Measurements from ENCODE around the gene LCP1. TPM values are rescaled to one million over a fixed set of nuclear protein-coding genes. Genes with fewer than 3 reads are reported as not detected.

Gene LCP1
- total RNA-seq, 1 experiment from 2014 or later: 9.1 TPM

DNA sequence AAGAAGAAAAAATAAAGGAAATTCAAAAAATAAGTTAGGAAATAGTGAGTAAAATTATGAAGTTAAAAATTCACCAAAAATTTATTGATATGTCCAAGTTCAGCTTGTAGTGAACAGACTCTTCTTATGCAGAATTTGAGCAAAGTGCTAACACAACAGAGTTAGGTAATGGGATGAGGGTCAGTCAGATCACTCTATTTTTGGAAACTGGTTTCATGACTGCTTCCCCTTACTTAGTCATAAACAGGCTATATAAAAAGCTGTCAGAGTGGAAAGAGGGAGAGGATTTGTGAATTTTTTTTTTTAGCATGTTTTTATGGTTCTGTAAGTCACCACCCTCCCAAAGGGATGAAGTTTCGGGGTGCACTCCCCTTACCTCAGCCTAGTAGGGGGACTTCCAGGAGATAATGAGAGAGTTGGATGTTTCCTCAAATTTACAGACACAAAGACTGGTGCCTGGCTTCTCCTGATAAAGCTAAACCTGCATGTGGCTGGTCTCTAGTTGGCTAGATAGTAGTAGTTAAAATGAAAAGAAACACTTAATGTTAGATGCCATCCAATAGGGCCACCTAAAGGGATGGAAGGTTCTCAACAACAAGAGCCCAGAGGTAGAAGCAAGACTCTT, 81.7 kb downstream of the LCP1 start:
- ChIA-PET POLR2A (ENCODE audit: low non-redundant PET) (no interaction called here), CTCF (no interaction called here)
- H3K27me3 ChIP-seq (replicated peaks; ENCODE audit: insufficient read depth, low read depth, low read length, poor library complexity): no peaks in the 10 kb centered on the region
- no peak for DNase-seq (ENCODE audit: low spot score)
- TF ChIP-seq, protein P1, sequence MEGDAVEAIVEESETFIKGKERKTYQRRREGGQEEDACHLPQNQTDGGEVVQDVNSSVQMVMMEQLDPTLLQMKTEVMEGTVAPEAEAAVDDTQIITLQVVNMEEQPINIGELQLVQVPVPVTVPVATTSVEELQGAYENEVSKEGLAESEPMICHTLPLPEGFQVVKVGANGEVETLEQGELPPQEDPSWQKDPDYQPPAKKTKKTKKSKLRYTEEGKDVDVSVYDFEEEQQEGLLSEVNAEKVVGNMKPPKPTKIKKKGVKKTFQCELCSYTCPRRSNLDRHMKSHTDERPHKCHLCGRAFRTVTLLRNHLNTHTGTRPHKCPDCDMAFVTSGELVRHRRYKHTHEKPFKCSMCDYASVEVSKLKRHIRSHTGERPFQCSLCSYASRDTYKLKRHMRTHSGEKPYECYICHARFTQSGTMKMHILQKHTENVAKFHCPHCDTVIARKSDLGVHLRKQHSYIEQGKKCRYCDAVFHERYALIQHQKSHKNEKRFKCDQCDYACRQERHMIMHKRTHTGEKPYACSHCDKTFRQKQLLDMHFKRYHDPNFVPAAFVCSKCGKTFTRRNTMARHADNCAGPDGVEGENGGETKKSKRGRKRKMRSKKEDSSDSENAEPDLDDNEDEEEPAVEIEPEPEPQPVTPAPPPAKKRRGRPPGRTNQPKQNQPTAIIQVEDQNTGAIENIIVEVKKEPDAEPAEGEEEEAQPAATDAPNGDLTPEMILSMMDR (conservative IDR thresholded peaks at IDR 0.05; ENCODE audit: low read depth, low read length): no peak
- no peak for TF ChIP-seq EZH2 (IDR thresholded peaks at IDR 0.05; ENCODE audit: borderline replicate concordance, low read depth, low read length, poor library complexity, severe bottlenecking)
- peak overlapping the region; percentile 76 for H3K27ac ChIP-seq (ENCODE audit: low read depth, low read length, poor library complexity, severe bottlenecking)
- H3K4me1 ChIP-seq (ENCODE audit: insufficient read depth, low read length, poor library complexity, severe bottlenecking): peaks cover 37% of the 10 kb centered on the region
- no peak overlapping the region for H3K4me3 ChIP-seq (ENCODE audit: low read depth, low read length, poor library complexity, severe bottlenecking)
- peaks cover 7% of the 10 kb centered on the region for H3K36me3 ChIP-seq (ENCODE audit: insufficient read depth, low read length, poor library complexity, severe bottlenecking)
- H3K9me3 ChIP-seq (ENCODE audit: low read depth, low read length, poor library complexity, severe bottlenecking): no peaks in the 10 kb centered on the region
- intact Hi-C loops (cut with micrococcal nuclease; ENCODE audit: unreplicated experiment): no loop called here
- BruUV-seq (replicated peaks): no TSS peak

DNA sequence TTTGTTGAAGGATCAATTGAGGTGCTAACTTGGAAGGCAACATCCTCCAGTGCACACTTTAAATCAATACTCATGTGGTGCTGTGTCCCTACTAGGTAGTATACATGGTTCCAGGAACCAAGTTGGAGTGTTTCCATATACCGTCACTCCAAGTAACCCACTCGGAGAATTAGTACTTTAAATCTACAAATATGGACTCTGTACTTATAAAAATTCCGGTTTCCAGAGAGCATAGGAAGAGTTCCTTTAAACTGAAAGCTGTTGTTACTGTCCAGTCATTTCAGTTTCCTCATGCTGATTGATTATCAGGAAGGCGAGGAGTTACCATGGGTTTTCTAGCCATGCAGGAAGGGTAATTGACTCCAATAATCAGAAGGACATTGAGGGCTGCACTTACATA, 84.3 kb downstream of the LCP1 start:
- H3K27ac ChIP-seq (ENCODE audit: low read depth, low read length, poor library complexity, severe bottlenecking): no peak overlapping the region
- ChIA-PET POLR2A (ENCODE audit: low non-redundant PET) (no interaction called here), CTCF (no interaction called here)
- no TSS peak for BruUV-seq (replicated peaks)
- H3K4me3 ChIP-seq (ENCODE audit: low read depth, low read length, poor library complexity, severe bottlenecking): no peak overlapping the region
- no peaks in the 10 kb centered on the region for H3K9me3 ChIP-seq (ENCODE audit: low read depth, low read length, poor library complexity, severe bottlenecking)
- DNase-seq (ENCODE audit: low spot score): no peak
- peaks cover 7% of the 10 kb centered on the region for H3K36me3 ChIP-seq (ENCODE audit: insufficient read depth, low read length, poor library complexity, severe bottlenecking)
- TF ChIP-seq EZH2 (IDR thresholded peaks at IDR 0.05; ENCODE audit: borderline replicate concordance, low read depth, low read length, poor library complexity, severe bottlenecking): no peak
- TF ChIP-seq, protein P1 (conservative IDR thresholded peaks at IDR 0.05; ENCODE audit: low read depth, low read length): no peak
- no peaks in the 10 kb centered on the region for H3K27me3 ChIP-seq (replicated peaks; ENCODE audit: insufficient read depth, low read depth, low read length, poor library complexity)
- peaks cover 28% of the 10 kb centered on the region for H3K4me1 ChIP-seq (ENCODE audit: insufficient read depth, low read length, poor library complexity, severe bottlenecking)
- intact Hi-C loops (cut with micrococcal nuclease; ENCODE audit: unreplicated experiment): no loop called here

DNA sequence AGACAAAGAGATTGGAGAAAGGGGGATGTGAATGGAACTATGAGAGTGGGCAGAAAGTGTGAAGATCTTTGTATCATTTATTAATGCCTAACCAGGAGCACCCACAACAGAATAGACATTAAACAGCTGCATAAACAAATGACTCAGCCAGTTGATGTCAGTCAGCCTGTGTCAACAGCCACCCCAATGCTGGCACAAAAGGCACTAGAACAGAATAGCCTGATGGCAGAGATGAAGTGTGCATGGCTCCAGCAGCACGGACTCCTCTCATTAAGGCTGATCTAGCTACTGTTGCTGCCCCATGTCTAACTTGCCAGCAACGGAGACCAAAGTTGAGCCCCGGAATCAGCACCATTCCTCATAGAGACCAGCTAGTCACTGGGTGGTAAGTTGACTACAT, 85.0 kb downstream of the LCP1 start:
- BruUV-seq (replicated peaks): no TSS peak
- ChIA-PET CTCF (interaction anchor here (0.6 kb wide), 1 partner anchor 85 kb away, joined by 3 read pairs; no protein-coding TSS in a partner anchor), POLR2A (ENCODE audit: low non-redundant PET) (no interaction called here)
- no peaks in the 10 kb centered on the region for H3K9me3 ChIP-seq (ENCODE audit: low read depth, low read length, poor library complexity, severe bottlenecking)
- no peaks in the 10 kb centered on the region for H3K27me3 ChIP-seq (replicated peaks; ENCODE audit: insufficient read depth, low read depth, low read length, poor library complexity)
- H3K36me3 ChIP-seq (ENCODE audit: insufficient read depth, low read length, poor library complexity, severe bottlenecking): peaks cover 7% of the 10 kb centered on the region
- no peak for TF ChIP-seq EZH2 (IDR thresholded peaks at IDR 0.05; ENCODE audit: borderline replicate concordance, low read depth, low read length, poor library complexity, severe bottlenecking)
- H3K4me3 ChIP-seq (ENCODE audit: low read depth, low read length, poor library complexity, severe bottlenecking): no peak overlapping the region
- intact Hi-C loops (cut with micrococcal nuclease; ENCODE audit: unreplicated experiment): no loop called here
- H3K27ac ChIP-seq (ENCODE audit: low read depth, low read length, poor library complexity, severe bottlenecking): no peak overlapping the region
- H3K4me1 ChIP-seq (ENCODE audit: insufficient read depth, low read length, poor library complexity, severe bottlenecking): peaks cover 22% of the 10 kb centered on the region
- DNase-seq (ENCODE audit: low spot score): no peak

DNA sequence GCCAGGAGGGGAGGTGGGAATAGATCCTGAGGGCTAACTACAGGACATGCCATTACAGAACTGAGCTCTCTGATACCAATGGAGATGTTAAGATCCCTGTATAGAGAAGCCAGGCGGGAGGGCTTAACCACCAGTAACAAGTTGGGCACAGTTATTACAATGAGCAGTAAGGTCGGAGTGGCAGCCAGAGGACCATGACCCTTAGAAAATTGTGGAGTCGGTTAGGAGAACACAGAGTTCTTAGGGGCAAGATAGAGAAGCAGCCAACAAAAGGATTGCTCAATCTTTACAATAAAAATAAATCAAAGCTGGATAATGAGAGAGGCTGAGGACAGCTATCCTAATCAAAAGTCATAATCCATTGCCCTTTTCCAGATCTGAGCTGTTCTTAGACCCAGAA, 87.5 kb downstream of the LCP1 start:
- H3K36me3 ChIP-seq (ENCODE audit: insufficient read depth, low read length, poor library complexity, severe bottlenecking): peaks cover 7% of the 10 kb centered on the region
- H3K4me3 ChIP-seq (ENCODE audit: low read depth, low read length, poor library complexity, severe bottlenecking): no peak overlapping the region
- no peak overlapping the region for H3K27ac ChIP-seq (ENCODE audit: low read depth, low read length, poor library complexity, severe bottlenecking)
- no peaks in the 10 kb centered on the region for H3K27me3 ChIP-seq (replicated peaks; ENCODE audit: insufficient read depth, low read depth, low read length, poor library complexity)
- H3K4me1 ChIP-seq (ENCODE audit: insufficient read depth, low read length, poor library complexity, severe bottlenecking): no peaks in the 10 kb centered on the region
- TF ChIP-seq EZH2 (IDR thresholded peaks at IDR 0.05; ENCODE audit: borderline replicate concordance, low read depth, low read length, poor library complexity, severe bottlenecking): no peak
- TF ChIP-seq, protein P1 (conservative IDR thresholded peaks at IDR 0.05; ENCODE audit: low read depth, low read length): no peak
- no peak for DNase-seq (ENCODE audit: low spot score)
- H3K9me3 ChIP-seq (ENCODE audit: low read depth, low read length, poor library complexity, severe bottlenecking): no peaks in the 10 kb centered on the region
- CTCF ChIA-PET: no interaction called here
- intact Hi-C loops (cut with micrococcal nuclease; ENCODE audit: unreplicated experiment): no loop called here
- no TSS peak for BruUV-seq (replicated peaks)
- POLR2A ChIA-PET (ENCODE audit: low non-redundant PET): no interaction called here

All from A673 (cell line).